ENCODE measurements around the gene SLC7A7. TPM values are rescaled to one million over a fixed set of nuclear protein-coding genes. Genes with fewer than 3 reads are reported as not detected.

Gene SLC7A7
- total and polyA plus RNA-seq, 9 of the 15 experiments (the other 6 are each of a cell fraction or from before 2014, with no cell fraction given): 0.07 to 0.68 (median 0.41) TPM

DNA sequence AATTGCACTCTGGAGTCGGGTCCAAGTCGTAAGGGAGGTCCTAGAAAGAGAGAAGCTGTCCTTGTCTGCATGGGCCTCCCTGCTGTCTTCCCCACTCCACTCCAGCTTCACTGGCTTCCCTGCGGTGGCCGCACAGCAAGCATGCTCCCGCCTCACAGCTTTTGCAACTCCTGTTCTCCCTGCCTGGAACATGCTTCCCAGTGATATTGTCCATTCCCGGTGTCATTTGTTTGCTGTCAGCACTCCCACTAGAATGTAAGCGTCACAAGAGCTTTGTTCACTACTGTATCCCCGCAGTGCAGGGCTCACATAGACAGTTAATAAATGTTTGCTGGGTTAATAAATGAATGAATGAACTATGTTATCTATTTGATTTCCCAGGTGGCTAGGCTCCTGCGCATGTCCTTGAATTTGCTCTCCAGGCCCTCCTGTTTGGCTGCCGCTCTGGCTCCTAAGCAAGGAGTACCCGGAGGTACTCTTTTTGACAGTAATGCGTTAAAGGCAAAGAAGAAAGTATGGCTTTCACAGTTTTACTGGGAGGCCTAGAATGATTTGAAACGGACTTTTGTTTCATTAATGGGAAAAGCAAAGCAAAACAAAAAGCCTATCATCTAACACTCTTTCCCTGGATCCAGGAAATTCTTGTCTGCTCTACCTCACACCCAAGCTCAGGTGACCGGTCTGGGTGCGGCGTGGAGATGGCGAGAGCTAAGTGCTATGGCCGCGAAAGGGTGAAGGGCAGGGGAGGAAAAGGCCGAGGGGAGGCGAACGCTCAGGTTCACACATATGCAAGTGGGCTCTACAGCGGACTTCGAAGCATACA lies 6.2 kb upstream of the SLC7A7 start:
- intact Hi-C loops (cut with micrococcal nuclease) (loop anchor here (1.0 to 5.0 kb wide), 3 partner anchors 32 to 78 kb away; partner anchors contain the start of gene LRP10), in situ Hi-C loops (cut with MboI) (no loop called here)
- H3K4me2 ChIP-seq (ENCODE audit: insufficient read depth, low read length): no peak overlapping the region
- no TSS peak for BruUV-seq (replicated peaks)
- peaks cover 18 to 30% of the 10 kb centered on the region in 2 experiments; a peak in 4 of 5 replicates for H3K4me1 ChIP-seq (replicated peaks in 1 of 2; ENCODE audit: control insufficient read depth in 2 of 2, insufficient read depth in 2 of 2, low read length in 2 of 2)
- H3K36me3 ChIP-seq (ENCODE audit: control insufficient read depth, insufficient read depth, low read length): no peaks in the 10 kb centered on the region
- ChIA-PET POLR2A (interaction anchor here (0.5 to 2.6 kb wide), 7 partner anchors 8 to 436 kb away, joined by 3 to 6 read pairs (median 3); no protein-coding TSS in a partner anchor), CTCF (ENCODE audit: low intra/inter-chr PET ratio) (interaction anchor here (0.6 to 4.2 kb wide), 2 partner anchors 32 to 248 kb away, joined by 5 to 44 read pairs; no protein-coding TSS in a partner anchor)
- no peaks in the 10 kb centered on the region for H3K27me3 ChIP-seq (ENCODE audit: control insufficient read depth in 2 of 2, insufficient read depth in 2 of 2, low read length in 2 of 2)
- no peak overlapping the region for H3K9ac ChIP-seq (ENCODE audit: insufficient read depth in 1 of 2, low read depth in 2 of 2, low read length in 2 of 2)
- no peak overlapping the region for H3K27ac ChIP-seq (ENCODE audit: extremely low read depth, low read depth, low read length)
- no peak for TF ChIP-seq SRSF7 (optimal IDR thresholded peaks at IDR 0.05; ENCODE audit: low read depth, low read length)
- TF ChIP-seq, protein P1, sequence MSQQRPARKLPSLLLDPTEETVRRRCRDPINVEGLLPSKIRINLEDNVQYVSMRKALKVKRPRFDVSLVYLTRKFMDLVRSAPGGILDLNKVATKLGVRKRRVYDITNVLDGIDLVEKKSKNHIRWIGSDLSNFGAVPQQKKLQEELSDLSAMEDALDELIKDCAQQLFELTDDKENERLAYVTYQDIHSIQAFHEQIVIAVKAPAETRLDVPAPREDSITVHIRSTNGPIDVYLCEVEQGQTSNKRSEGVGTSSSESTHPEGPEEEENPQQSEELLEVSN (IDR thresholded peaks at IDR 0.05; ENCODE audit: borderline replicate concordance in 1 of 2, extremely low read depth in 1 of 2, insufficient read depth in 1 of 2, insufficient read length in 1 of 2, low read depth in 1 of 2, low read length in 1 of 2, poor library complexity in 1 of 2, severe bottlenecking in 1 of 2): peak; percentile 18 to 59
- TF ChIP-seq, protein P2, sequence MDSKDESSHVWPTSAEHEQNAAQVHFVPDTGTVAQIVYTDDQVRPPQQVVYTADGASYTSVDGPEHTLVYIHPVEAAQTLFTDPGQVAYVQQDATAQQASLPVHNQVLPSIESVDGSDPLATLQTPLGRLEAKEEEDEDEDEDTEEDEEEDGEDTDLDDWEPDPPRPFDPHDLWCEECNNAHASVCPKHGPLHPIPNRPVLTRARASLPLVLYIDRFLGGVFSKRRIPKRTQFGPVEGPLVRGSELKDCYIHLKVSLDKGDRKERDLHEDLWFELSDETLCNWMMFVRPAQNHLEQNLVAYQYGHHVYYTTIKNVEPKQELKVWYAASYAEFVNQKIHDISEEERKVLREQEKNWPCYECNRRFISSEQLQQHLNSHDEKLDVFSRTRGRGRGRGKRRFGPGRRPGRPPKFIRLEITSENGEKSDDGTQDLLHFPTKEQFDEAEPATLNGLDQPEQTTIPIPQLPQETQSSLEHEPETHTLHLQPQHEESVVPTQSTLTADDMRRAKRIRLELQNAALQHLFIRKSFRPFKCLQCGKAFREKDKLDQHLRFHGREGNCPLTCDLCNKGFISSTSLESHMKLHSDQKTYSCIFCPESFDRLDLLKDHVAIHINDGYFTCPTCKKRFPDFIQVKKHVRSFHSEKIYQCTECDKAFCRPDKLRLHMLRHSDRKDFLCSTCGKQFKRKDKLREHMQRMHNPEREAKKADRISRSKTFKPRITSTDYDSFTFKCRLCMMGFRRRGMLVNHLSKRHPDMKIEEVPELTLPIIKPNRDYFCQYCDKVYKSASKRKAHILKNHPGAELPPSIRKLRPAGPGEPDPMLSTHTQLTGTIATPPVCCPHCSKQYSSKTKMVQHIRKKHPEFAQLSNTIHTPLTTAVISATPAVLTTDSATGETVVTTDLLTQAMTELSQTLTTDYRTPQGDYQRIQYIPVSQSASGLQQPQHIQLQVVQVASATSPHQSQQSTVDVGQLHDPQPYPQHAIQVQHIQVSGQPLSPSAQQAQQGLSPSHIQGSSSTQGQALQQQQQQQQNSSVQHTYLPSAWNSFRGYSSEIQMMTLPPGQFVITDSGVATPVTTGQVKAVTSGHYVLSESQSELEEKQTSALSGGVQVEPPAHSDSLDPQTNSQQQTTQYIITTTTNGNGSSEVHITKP (IDR thresholded peaks at IDR 0.05; ENCODE audit: partially characterized antibody): peak; percentile 20
- peak overlapping the region; percentile 43; the same call in 1 of the 2 replicates for H2AFZ ChIP-seq (ENCODE audit: low read depth, low read length)
- H4K20me1 ChIP-seq (replicated peaks; ENCODE audit: control insufficient read depth, insufficient read depth, low read length): no peaks in the 10 kb centered on the region
- no peaks in the 10 kb centered on the region for H3K79me2 ChIP-seq (ENCODE audit: control insufficient read depth, insufficient read depth, low read length)
- no peak overlapping the region for H3K4me3 ChIP-seq
- no peaks in the 10 kb centered on the region for H3K9me1 ChIP-seq (ENCODE audit: control insufficient read depth, insufficient read depth, low read length)
- FAIRE-seq: no peak
- no peak for ATAC-seq
- no peak for DNase-seq (ENCODE audit: extremely low read depth in 1 of 4, low spot score in 3 of 4)
- no peaks in the 10 kb centered on the region for H3K9me3 ChIP-seq (replicated peaks; ENCODE audit: control insufficient read depth, insufficient read depth, low read depth, low read length)
- WGBS (ENCODE audit: insufficient coverage, low coverage, missing lambda C conversion rate): 76% methylated on average over 24 of the region's 24 CpGs
